NCI-H2171 treated with DMSO at 0.1 percent for 48 hours (cell line): ENCODE measurements around the gene UBE2G1.
"Not testable (repeated sequence)": the region's sequence is repeated elsewhere in the genome, so short reads cannot be mapped to it uniquely, and the experiment has no call there.

ENCODE experiments used
- DNase-seq: peaks from one replicate; lab custom pipeline; 2025; lab: John Stamatoyannopoulos, UW

The UBE2G1 gene

DNA sequence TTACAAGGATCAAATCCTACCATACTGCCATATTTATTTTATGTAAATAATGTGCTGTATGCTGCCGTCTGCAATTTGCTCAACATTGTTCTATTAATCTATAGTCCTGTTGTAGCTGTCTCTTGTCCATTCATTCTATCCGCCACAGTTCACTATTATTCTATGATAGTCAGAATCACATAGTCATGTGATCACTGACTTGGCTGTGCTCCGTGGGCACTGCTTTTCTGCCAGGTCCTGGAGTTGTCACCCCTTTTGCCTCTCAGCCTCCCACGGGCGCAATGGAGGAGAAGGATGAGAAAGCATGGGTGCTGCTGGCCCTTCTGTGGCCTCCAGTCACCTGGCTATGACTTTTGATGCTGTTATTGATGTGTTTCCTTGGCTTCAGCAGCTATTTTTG, 65.4 kb downstream of the UBE2G1 start:
- DNase-seq, result no peak

- DNase-seq, result no peak
Measured at GRCh38 chr17:4297351-4297750, 69.1 kb downstream of the UBE2G1 start.

- DNase-seq, result no peak
Measured at GRCh38 chr17:4295686-4296085, 70.8 kb downstream of the UBE2G1 start.

GRCh38 chr17:4293572-4293971, 72.9 kb downstream of the UBE2G1 start:
- no peak for DNase-seq

DNA sequence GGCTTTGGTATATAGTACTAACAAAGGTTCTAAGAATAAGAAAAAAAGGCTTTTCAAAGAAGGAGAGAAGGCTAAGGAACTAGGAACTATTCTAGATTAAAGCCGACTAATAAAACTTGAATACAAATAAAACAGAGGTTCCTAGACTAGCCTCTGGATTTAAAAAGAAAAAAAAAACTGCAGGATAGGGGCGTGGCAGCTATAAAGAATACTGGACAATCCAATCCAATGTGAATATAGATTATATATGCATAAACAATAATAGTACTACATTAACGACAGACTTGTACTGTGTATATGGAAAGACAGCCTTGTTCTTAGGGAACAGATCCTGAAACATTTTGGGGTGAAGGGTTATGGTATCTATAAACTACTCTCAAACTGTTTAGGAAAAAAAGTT, 78.8 kb downstream of the UBE2G1 start:
- no peak for DNase-seq

DNA sequence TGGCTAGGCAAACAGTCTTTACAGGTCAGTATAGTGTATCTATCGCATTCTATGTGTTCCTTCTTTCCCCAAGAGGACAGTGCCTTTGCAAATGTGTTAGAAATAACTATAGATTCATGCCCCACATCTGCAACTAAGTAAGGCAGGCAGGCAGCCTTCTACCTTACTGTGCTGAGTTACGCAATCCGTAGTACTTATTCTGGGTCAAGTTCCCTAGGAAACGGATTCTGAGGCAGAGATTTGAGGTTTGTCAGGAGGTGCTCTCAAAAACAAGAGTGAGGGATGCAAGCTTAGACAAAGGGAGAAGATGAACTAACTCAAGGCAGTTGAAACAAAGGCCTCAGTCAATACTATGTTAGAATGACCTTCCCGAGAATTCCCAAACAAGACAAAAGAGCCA, 90.0 kb downstream of the UBE2G1 start:
- no peak for DNase-seq

DNA sequence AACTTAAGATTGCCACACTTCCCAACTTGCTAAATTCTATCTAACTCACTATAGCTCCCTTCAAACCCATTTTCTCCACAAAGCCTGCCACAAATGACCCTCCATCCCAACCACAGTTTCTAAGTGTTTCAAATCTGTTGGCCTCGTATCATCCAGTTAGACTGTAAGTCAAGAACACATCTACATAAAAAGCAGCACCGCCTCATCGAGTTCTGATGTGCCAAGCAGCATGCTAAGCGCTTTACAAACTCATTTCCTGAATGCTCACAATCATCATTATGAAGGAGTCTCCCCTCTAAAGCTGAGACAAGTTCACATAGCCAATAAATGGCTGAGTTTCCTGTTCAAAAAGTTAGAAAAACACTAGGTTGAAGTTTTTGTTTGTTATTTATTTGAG, 93.5 kb downstream of the UBE2G1 start:
- DNase-seq, result no peak

DNA sequence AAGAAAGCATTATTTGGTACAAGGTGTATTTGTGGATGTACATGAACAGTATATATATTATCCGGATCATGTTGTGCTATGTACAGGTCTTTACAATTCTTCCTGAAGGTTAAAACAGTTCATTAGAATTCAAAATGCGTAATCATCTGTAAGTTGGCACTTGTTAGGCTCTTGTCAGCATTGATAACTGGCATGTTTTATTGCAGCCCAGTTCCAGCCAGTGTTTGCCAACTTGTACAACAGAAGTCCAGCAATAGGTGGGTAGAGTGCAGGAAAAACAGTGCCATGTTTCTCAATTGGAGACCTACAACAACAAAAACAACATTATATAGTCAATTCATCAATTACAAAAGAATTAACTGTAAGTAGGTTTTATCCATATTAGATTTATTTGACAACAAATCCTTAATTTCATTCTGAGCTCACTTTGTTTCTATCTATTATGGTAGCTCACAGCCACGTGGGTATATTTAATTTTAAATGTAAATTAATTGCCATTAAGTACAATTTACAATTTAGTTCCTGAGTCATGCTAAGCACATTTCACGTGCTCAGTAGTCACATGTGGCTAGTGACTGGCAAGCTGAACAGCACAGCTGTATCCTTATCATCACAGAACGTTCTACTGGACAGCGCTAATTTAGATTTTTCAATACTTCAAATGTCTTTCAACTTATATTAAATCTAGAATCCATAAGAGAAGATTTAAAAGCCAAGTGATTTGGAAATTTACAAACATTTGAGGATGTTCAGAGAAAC, 94.1 kb downstream of the UBE2G1 start:
- DNase-seq, result no peak

GRCh38 chr17:4270736-4271135, 95.7 kb downstream of the UBE2G1 start:
- DNase-seq, result no peak

DNA sequence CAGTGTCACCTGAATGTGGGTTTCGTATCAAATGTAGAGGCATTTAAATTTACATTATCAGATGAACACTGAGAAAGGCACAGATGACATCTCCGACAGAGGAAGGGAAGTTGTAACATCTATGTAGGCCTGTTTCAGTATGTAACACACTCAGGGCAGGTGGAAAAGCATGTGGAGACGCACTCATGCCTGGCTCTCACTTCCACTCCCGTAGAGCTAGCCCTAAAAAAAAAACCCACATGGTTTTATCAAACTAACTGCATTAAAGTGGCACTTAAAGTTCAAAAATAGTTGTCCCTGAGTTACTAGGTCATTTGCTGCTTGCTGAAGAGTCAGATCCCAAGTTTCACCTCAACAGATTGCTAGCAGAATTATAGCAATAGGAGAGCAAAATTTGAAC, 96.6 kb downstream of the UBE2G1 start:
- no peak for DNase-seq

GRCh38 chr17:4267402-4267801, 99.1 kb downstream of the UBE2G1 start:
- DNase-seq, result no peak

DNA sequence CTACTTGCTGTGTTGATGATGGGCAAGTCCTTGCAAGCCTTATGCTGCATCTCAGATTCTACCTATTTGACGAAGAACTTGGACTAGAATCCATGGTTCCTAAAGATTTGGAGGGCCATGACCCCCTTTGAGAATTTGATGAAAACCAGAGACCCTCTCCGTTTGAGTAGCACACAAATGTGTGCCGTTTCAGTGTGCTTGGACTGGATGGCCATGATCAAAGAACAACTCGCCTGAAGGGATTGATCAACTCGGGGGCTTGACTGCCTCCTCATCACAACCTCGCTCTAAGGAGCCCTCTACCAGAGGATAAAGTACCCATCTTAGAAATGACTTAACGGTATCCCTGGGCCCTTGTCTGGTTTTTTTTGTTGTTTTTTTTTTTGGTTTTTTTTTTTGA, 99.9 kb downstream of the UBE2G1 start:
- DNase-seq, result no peak

GRCh38 chr17:4263282-4264215, 102.9 kb downstream of the UBE2G1 start, which contains the start of gene ANKFY1:
ANKFY1 (minus strand) TSS chr17:4263979; CDS start chr17:4263941, 38 bp downstream.
- peak; percentile 97 for DNase-seq

GRCh38 chr17:4262703-4263102, 103.8 kb downstream of the UBE2G1 start:
- no peak for DNase-seq

DNA sequence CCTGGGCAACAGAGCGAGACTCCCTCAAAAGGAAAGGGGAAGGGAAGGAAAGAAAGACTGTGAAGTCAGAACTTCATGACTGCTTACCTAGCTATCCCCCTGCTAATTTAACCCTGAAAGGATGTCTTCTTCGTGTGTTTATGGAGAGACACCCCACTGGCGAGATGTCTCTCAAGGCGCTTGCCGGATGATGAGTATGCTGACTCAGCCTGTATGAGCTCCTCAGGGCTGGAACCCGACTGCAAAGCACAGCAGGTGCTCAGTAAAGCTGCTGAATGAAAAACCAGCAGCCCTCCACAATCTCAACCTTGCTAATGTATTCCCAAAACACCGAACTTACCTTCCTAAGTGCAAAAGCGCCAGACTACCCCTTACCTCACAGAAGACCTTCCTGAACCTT, 105.0 kb downstream of the UBE2G1 start:
- DNase-seq, result no peak

DNA sequence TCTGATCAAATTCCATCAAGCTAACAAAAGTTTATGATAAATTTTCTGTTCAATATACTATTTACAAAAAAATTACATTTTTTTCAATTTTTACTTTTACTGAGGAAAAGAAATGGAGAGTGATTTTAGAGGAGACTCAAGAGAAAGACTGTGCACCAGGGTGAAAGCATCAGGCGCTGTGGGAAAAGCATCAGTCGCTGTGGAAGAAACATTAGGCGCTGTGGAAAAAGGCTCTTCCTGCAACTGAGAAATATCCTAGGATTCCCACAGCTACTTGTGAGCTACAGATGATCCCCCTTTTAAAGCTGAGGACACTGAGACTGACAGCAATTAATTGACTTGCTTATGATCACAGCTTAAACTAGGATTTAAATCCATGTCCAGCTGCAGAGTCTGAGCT, 107.6 kb downstream of the UBE2G1 start:
- no peak for DNase-seq

DNA sequence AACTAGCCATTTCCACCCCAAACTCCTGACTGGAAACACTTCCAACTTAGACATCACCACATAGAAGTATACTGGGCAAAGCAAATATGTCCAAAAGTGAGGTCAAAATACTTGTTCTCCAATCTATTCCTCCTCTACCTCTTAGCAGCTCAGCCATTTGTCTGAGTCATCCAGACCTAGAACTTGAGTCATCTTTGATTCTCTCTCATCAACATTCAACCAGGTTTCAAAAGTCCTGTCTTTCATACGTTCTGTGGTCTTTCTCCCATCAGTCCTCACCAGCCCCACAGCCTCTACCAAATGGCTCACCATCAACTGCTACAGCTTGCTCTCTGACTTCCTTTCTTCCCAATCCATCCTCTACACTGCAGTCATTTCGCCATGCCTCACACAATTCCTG, 109.5 kb downstream of the UBE2G1 start:
- DNase-seq, result no peak

DNA sequence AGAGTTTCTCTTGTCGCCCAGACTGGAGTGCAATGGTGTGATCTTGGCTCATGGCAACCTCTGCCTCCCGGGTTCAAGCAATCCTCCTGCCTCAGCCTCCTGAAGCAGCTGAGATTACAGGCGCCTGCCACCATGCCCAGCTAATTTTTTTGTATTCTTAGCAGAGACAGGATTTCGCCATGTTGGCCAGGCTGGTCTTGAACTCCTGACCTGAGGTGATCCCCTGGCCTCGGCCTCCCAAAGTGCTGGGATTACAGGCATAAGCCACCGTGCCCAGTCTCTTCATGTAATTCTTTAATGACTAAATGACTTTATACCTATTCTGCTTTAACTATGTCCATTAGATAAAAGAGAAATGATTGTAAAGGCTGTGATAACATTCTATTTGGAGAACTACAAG, 111.2 kb downstream of the UBE2G1 start:
- DNase-seq, result not testable (repeated sequence)

GRCh38 chr17:4250887-4251286, 115.6 kb downstream of the UBE2G1 start:
- no peak for DNase-seq

DNA sequence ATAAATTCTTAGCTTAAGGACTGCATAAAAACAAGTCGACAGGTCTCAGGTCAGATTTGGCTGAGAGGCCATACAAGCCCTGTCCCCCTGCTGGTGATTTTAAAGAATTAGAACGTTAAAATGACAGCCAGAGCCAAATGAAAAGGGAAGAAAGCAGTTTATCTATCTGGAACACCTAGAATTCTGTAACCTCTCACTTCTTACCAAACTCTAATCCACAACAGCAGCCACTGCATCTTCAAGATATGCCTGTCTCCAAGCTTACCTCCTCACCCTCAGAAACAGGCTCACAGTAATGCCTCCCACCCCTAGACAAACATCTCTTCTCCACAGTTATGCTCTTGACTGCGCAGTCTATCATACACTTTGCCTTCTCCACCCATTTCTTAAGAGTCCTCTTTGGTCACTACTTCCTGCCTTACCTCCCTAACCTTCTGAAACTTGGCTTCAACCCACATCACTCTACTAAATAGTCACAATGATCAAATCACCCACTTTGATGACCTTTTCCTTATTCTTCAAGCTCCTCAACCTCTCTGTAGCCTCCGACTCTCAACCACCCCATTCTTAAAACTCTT, 116.9 kb downstream of the UBE2G1 start:
- DNase-seq, result peak; percentile 44

GRCh38 chr17:4248504-4249277, 117.8 kb downstream of the UBE2G1 start:
- DNase-seq, result no peak

- peak; percentile 50 for DNase-seq
Measured at GRCh38 chr17:4247971-4248388, 118.5 kb downstream of the UBE2G1 start.
